ENCODE measurements around the gene CHSY1. TPM values are rescaled to one million over a fixed set of nuclear protein-coding genes. Genes with fewer than 3 reads are reported as not detected.

The CHSY1 gene
- polyA plus RNA-seq, 1 donor = 35.7 TPM

DNA sequence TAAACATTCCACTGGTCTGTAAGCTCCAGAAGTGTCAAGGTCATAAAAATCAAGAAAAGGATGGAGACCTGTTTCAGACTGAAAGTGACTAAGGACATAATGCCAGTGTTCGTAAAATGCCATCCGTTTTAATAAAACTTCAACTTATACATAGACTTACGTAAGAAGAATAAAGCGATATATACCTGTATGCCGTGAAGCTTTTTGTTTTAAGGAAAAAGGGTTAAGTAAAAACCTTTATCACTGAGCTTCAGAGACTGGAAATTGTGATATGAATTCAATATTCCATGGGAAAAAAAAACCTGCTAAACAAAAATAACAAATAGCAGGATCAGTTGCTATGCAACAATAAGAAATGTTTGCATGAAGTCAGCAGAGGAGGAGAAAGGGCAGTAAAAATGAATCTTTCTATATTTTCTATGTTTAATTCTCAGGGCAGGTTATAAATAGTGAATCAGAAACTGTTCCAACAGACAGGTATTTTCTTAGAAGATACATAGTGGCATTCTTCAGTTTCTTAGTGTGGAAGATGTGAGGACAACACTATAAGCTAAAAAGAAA is 42.5 kb downstream of the CHSY1 start:
- DNase-seq = no peak

DNA sequence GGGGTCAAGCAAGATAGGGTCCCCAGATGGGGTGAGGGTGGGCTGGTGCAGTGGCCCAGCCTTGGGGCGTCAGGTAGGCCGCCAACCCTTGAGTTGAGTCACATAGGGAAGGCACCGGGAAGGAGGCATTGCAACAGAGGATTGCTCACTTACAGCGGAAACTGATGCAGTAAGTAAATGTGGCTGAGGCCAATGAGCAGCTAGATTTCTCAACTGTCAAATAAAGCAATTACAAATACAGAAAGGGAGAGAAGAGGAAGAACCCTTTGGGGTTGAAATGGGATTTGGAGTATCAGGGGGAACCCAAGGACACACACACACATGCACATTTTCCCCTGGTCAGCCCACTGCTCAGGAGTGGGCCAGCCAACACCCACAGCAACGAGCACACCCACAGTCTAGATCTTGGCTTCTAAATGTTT is 44.0 kb downstream of the CHSY1 start:
- no peak for DNase-seq

DNA sequence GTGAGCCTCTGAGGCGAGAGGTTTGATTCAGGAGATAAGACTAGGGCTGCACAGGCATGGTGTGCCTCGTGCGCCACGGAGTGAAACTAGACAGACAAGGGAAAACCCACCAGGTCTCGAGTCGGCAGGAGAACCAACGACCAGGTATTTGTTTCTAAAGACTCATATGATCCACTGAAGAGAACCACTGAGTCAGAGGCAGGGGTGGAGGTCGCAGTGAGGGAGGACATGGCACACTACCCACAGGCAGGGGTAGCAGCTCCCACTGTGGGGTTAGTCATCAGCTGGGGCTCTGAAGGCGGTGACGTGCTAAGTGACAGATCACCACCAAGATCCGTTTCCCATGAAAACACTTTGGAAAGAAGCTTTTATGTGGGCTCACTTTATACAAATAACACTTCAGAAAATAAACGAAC is 45.7 kb downstream of the CHSY1 start:
- no peak for DNase-seq

DNA sequence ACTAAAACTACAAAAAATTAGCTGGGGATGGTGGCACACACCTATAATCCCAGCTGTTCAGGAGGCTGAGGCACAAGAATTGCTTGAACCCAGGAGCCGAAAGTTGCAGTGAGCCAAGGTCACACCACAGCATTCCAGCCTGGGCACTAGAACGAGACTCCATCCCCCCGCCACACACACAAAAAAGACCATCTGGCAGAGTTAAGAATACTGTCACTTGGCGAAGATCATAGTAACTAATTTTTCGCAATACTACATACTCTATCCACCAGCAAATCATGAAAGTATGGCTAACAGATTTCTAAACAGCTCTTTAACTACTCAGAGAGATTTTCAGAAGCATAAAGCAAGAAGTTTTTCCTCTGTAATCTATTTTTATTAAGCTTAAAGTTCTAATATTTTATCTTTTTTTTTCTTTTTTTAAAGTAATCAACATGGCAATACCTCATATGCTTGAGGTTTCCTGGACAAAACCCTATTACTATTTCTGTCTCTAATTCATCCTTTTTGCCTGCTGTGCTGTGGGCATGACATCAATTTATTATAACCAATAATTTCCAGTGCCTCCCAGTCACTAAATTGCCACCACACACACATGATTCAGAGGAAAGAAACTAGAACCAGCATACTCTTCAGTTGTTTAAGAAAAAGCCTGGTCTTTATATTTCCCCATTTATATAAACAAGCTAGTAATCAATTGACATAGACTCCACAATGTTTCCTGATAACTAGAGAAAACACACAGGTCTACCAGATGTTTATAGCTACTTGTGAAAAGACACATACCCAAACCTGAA is 46.9 kb downstream of the CHSY1 start:
- DNase-seq = no peak

DNA sequence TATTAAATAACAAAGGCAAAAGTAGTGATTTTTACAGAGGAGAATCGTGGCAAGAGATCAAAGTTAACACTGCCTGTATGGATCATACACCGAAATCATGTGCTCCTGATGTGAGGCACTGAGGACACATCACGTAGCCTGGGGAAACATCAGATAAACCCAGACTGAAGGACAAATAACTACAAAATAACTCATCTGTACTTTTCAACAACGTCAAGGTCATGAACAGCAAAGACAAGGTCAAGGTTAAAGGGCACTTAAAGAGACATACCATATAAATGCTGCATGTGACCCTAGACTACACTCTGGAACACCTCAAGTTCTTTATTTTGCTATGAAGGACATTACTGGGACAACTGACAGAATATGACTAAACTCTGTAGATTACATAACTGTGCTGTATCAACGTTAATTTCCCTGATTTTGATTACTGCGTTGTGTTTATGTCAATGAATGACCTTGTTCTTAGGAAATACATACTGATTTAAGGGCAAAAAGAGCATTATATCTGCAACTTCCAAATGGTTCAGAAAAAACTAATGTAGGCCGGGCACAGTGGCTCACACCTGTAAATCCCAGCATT is 48.1 kb downstream of the CHSY1 start:
- DNase-seq = no peak

DNA sequence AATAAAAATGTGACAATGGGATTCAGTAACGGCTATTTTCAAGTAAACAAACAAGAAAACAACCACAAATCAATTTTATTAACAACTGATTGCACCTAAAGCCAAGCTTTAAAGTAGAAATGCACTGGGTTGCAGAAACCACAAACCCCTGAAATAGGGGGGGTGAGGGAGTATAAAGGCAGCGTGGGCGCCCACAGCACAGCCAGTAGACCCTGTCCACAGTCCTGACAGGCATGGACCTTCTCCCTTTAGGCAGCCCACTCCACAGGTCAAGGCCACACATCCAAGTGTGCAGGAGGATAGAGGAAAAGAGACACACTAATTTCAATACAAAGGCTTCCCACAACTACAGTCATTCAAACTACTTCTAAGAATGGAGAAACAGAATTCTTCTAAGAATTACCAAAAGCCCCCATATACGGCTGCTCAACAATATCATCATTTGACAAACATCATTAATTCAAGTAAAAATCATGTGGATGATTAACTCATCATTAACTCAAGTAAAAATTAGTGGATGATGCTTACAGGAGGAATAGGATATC is 48.7 kb downstream of the CHSY1 start:
- DNase-seq = no peak

DNA sequence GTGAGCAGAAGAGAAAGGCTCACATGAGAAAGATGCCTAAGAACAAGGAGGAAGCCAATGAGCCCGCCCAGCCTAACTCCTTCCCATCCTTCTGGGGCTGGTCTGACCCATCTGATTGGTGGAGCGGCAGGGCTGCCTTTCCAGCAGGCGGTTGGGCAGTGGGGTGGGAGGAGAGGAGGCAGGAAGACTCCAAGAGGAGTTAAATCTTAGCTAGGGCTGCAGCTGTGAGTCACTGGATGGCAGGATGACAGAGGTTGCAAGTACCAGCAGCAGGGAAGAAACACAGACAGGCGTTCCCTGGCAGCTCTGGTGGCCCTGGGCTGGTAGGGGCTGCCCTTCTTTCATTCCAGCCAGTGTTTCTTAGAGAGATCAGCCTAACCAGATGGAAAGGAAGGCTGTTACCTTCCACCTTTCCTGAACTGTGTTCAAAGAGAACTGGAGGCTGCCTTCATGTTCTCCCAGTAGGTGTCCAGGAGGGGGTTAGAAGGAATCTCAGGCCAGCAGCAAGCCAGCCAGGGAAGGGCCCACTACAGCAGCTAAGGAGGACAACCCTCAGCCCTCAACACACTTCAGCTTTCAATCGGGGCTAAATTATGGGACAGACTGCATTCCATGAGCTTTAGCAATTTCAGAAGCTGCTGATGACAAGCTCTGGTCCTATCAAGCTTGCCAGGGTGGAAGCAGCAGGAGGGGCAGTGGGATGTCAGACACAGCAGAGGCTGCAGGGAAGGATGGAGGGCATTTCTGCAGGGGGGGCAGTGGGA is 50.3 kb downstream of the CHSY1 start:
- peak; percentile 91 for DNase-seq

DNA sequence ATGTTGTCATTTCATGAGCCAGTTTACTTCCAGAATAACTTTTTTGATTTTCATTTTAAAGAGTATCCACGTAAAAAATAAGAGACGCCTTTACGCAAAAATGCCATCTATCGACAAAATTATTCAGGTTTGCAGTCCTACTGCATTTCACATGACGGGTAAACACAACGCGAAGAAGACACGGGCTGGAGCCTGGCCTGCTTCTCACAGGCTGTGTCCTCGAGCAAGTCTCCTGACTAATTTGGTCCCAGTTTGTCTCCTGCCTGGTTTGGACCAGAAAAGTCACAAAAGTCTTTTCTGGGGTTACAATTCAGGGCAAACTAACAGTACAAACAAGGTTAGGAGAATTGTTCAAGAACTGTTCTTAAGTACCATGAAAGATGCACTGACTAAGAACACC is 51.7 kb downstream of the CHSY1 start:
- no peak for DNase-seq

DNA sequence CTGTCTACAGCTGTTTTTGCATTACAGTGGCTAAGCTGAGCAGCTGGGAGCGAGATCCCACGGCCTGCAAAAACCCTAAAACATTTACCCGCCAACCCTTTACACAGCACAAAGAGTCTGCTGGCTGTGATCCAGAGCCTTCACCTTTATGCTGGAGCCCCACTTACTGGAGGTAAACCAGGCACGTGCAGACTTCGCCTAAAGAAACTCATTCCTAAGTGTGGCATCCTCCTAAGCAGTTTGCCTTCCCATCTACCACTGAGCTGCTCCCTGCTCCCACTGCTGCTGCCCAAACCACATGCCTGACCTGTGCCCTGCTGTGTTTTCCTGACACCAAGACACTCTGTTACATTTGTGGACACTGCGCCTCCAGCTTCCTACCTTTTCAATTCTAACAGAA is 53.0 kb downstream of the CHSY1 start:
- DNase-seq = no peak

DNA sequence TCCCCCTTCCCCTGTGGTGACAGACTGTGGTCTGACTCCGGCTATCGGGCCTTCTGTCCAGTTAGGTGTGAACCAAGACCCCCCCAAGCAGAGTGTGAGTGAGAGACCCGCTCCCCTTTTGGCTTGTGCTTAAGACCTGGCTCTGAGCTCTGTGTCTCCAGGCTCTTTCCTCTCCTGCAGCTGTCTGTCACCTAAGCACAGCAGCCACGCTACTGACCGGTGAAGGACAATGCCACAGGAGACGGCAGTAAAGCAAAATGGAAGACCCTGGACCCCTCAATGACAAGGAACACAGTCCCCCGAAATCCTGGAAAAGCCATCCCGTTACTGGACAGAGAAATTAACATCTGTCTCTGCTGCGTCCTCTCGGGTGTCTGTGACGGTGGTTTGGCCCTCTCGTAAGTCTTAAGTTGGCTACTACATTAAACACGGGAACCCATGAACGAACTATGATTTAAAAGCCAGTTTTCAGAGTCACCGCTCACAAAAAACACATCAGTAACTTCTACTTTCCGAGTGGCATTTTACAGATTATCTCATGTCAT is 53.7 kb downstream of the CHSY1 start:
- DNase-seq = no peak

DNA sequence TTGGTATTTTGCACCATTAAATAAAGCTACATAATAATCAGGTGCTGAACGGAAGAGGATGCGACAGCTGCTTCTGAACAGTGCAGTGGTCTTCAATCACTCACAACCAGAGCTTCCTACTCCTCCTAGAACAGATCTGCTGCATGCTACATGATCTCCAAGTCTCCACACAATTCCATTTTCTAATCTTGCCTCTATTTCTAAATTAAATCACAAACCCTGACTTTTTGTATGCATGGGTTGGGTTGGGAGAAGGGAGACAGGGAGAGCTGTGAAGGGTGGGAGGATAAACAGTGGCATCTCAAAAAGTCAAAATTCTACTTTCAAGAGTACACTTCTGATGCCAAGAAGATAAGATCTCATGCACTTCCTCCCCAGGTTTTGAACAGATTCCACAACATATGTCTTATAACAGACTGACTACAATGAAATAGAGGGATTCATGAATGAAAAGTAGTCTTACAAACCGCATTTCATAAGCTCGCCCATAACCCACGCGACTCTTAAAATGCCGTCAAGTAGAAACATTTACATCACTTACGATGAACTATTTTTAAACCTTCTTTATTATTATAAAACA is 57.2 kb downstream of the CHSY1 start:
- no peak for DNase-seq

DNA sequence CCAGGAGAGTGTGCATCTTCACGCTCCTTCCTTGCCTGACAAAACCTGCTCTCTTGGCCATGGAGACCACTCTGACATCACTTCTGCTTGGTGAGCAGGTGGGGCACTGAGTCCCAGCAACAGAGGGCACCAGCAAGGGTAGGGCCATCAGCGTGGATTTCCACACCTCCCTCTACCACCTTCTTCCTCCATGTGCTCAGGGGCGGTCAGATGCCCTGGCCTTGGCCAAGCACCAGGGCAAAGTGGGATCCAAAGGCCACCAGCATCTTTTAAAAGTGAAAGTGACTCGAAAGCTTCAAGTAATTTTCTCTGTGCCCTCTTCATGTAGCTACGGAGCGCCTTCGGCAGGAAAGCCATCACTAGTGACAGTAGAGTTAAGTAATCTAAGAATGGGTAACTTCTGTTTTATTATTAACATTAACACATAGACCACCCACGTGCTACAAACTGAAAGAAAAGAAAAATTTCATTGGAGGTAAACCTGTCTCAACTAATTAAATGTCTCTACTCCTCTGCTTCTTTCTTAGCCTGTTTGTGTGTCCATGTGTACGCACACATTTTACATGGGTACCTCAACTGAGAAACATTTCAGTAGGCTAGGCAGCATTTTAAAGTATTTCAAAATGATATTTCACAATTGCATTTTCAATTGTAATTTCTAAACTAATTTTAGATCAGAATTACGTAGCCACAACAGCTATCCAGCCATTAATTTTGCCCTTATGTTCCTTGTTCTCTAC is 57.9 kb downstream of the CHSY1 start:
- DNase-seq = no peak

DNA sequence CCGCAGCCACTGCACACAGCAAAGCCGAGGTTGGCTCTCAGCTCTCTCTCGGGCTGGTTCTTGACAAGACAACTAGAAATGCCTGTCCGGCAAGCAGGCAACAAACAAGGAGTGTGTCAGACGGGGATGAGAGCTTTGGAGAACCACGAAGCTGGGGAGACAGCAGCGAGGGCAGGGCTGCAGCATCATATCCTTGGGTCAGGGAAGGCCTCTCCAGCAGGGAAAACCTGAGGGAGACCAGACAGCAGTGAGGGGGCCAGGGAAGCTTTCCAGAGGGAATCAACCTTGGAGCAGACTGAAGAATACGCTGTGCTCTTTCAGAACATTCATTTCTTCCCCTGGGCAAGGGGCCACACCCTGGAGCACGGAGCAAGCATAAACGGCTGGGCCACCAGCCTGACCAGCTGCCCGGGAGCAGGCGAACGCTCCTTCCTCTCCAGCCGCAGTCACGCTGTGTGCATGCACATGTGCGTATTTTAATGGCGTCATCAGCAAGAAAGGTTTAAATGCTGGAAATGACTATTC is 58.7 kb downstream of the CHSY1 start:
- no peak for DNase-seq

DNA sequence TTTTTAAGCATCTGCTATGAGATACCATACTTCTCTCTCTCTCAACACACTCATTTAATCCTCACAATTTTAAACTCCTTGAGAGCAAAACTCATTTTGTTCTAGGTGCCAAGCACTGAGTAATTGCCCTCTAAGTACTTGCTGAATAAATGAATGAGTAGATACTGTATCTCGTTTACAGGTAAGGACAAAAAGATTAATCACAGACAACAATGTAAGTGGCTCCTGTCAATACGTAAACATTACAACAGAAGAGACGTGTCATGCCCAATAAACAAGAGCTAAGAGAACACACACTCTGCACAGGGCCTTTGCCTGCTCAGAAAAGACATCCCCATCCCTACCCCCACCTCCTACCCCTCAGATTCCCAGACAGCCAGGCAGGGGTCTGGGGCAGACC is 59.8 kb downstream of the CHSY1 start:
- DNase-seq = no peak

DNA sequence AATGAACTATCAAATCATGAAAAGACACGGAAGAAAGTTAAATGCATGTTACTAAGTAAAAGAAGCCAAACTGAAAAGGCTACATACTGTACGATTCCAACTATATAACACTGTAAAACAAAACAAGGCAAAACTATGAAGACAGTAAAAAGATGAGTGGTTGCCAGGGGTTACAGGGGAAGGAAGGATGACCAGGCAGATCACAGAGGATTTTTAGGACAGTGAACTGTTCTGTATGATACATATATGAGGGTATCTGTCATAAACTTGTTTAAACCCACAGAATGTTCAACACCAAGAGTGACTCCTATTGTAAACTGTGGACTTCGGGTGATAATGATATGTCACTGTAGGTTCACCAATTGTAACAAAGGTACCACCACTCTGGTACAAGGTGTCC is 60.6 kb downstream of the CHSY1 start:
- no peak for DNase-seq

DNA sequence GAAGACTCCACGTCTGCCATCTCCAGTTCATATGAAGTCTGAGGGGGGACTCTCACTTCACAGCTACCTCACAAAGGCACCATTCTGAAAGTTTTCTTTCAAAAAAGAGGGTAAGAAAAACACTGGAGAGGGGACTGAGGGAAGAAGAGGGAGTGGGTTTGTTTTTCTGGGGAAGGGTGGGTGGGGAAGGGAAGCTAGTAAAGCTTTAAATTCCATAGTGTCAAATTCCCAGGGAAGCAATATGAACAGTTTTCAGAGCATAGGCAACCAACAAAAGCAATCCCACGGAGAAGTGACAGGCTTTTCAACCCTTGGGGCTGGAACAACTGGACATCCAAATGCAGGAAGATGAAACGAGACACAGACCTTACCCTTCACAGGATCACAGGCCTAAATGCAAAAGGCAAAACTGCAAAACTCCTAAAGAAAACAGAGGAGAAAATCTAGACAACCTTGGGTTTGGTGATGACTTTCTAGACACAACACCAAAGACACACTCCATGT is 61.7 kb downstream of the CHSY1 start:
- DNase-seq = no peak

DNA sequence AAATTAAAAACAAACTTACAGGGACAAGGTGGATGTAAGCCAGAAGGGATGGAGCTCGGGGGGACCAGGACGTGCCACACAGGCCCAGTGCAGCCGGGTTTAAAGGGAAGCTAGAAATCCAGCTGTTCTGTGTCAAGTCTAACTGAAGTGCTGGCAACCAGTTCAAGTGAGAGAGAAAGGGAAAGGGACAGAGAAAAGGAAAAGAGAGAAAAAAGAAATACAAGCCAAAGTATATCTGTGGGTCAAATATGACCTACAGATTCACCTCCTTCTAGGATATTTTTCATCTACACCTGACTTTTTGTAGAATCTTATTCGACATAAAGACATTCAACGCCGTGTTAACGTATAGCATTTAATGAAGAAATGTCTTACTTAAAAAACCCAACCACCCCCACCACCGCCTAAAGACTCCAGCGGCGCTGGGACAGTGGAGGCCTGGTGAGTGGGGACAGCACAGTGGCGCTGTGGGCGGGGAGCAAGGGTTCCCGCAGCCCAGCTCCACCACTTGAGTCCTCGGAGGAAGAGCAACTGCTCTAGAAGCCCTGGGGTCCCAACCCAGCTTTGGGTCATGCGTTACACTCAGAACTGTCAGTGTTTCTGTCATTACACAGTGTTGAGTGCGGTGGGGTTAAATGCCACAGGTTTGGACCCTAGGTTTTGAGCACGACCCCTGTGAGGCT is 62.3 kb downstream of the CHSY1 start:
- no peak for DNase-seq

DNA sequence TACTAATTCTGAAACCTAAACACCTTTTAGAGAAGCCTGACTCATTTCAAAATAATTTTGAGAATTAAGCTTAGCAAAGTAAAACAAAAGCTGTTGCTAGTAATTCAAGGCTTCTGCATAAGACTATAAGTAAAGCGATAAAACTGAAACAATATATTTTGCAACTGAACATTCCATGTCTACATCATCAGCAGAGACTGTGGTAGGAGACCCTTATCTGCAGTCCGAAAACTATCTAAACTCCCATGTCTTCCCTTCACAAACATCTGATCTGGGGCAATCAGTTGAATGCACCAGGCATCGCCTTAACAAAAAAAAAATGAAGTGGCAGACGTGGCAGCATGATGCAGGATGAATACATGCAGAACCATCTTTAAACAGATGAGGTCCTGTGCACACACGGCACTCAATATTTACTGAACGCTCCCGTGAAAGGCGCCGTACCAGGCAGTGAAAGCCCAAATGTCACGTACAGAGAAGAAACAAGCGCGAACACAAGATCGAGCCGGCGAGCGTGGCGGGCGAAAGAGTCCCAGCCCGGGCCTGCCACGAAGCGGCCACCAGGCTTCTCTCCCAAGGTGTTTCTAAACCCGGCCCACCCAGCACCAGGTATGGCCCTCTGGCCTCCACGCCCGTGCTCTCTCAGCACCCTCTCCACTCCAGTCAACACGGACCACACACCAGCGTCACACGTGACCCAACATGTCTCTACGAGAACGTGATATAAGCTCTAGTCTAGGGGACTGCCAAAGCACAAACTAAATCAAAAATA is 63.0 kb downstream of the CHSY1 start:
- DNase-seq = no peak

DNA sequence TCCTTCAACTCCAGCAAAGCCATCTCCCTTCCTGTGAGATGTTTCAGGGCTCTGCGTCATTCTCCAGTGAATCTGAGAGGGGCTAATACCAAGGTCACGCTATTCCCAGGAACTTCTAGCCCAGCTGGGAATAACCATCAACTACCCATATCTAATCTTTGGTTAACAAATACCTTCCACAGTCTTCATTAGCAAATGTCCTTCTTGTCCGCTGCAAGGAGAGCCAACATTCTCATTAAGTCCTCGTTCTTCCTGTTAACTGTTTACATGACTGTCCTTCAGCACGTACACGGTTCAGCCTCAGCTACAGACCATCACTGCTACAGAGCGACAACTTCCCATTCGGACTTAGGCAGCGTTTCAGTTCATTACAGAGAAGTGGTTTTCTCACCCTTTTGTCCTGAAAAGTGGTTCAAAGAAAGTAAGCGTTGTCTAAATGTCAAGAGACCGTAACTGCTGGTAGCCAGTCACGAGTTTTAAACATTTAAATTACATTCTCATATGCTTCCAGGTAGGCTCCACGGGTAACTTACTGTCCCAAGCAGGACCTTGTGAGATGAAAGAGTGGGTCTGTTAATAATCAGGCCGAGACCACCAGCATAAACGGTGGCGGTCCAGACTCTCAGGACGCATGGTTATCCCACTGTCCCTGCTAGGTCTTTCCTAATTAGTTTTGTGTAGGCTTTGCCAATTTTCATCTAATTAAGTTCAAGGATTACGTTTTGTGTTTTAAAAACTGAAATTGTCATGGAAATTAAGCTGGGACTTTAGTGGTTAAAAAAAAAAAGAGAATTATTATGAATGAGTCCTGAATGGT is 63.8 kb downstream of the CHSY1 start:
- DNase-seq = no peak
